B cell (primary cell): ENCODE data around the gene COL9A3. TPM values are rescaled to one million over a fixed set of nuclear protein-coding genes. Genes with fewer than 3 reads are reported as not detected.
A peak's percentile ranks its signal among the peaks of the same experiment; 100 is the strongest.

Experiments used
- ATAC-seq: fragments of 200-7000 bp; cut with Tn5 transposase; one replicate; pipeline ENCODE4 v1.10.0; 2021; ENCODE audit warnings: low read depth, mild to moderate bottlenecking, moderate number of reproducible peaks, moderate library complexity
- CTCF ChIA-PET: fragments of 350-600 bp; sonication (Branson Sonifier 250); formaldehyde crosslinking; loops from one replicate; lab custom pipeline; 2021; ENCODE audit warnings: antibody characterized with exemption, inconsistent platforms; lab: Charles Lee
- POLR2A ChIA-PET: fragments of 350-600 bp; sonication (Branson Sonifier 250); formaldehyde crosslinking; loops from one replicate; lab custom pipeline; 2021; ENCODE audit warnings: antibody characterized with exemption; lab: Charles Lee
- DNase-seq: peaks from one replicate; pipeline ENCODE4 v3.0.0; 2013
- H2AFZ ChIP-seq: 2 replicates; pipeline ENCODE4 v1.6.1; 2012; ENCODE audit warnings: mild to moderate bottlenecking, low read depth, low read length; ENCODE audit not compliant: insufficient read depth, poor library complexity, severe bottlenecking
- H3K27ac ChIP-seq, 2 donors: 1 replicate in 1 of 2; 2 replicates in 1 of 2; pipeline ENCODE4 v1.5.1; 2012 to 2013; ENCODE audit warnings: low read length in 2 of 2, mild to moderate bottlenecking in 2 of 2, moderate library complexity in 1 of 2
- H3K27me3 ChIP-seq, 4 experiments: fragments of 200-600 bp in 1 of 4; sonication (generic) in 1 of 4; replicated peaks in 1 of 4; 1 replicate in 2 of 4; 2 replicates in 2 of 4; pipeline versions ENCODE4 v1.6.1 to v1.7.0; 2013 to 2016; ENCODE audit warnings: low read length in 3 of 4, mild to moderate bottlenecking in 2 of 4, mixed read lengths in 1 of 4, moderate library complexity in 1 of 4; ENCODE audit not compliant: insufficient read depth in 4 of 4, control insufficient read depth in 3 of 4; ENCODE audit errors: control extremely low read depth in 1 of 4
- H3K36me3 ChIP-seq, 2 experiments: replicated peaks in 1 of 2; 1 replicate in 1 of 2; 2 replicates in 1 of 2; pipeline versions ENCODE4 v1.6.1 to v1.7.1; 2013; ENCODE audit warnings: low read length in 1 of 2; ENCODE audit not compliant: insufficient read depth in 2 of 2, control insufficient read depth in 1 of 2; ENCODE audit errors: control extremely low read depth in 1 of 2, extremely low read depth in 1 of 2
- H3K4me1 ChIP-seq, 2 donors: fragments of 200-600 bp in 1 of 2; sonication (generic) in 1 of 2; 1 replicate in 1 of 2; 2 replicates in 1 of 2; pipeline versions ENCODE4 v1.5.1 to v1.6.1; 2013 to 2017; ENCODE audit warnings: low read length in 2 of 2; ENCODE audit not compliant: control insufficient read depth in 2 of 2, insufficient read depth in 2 of 2
- H3K4me2 ChIP-seq: replicated peaks from 2 replicates; pipeline ENCODE3; 2012; ENCODE audit warnings: mild to moderate bottlenecking, low read depth, low read length; ENCODE audit not compliant: poor library complexity, severe bottlenecking
- H3K4me3 ChIP-seq, 5 experiments: fragments of 200-600 bp in 1 of 5; sonication (generic) in 1 of 5; 1 replicate in 3 of 5; 2 replicates in 2 of 5; pipeline versions ENCODE4 v1.5.1 to v1.7.0; 2011 to 2016; ENCODE audit warnings: low read length in 4 of 5, mild to moderate bottlenecking in 4 of 5, low read depth in 2 of 5, control low read depth in 1 of 5, moderate library complexity in 1 of 5; ENCODE audit not compliant: insufficient read depth in 1 of 5; ENCODE audit errors: control extremely low read depth in 1 of 5, extremely low read depth in 1 of 5
- H3K79me2 ChIP-seq: fragments of 200-600 bp; sonication (generic); one replicate; pipeline ENCODE4 v1.6.0; 2016; ENCODE audit warnings: low read length; ENCODE audit not compliant: control insufficient read depth, insufficient read depth
- H3K9ac ChIP-seq: fragments of 200-600 bp; sonication (generic); 2 replicates; pipeline ENCODE4 v1.6.1; 2017; ENCODE audit warnings: mild to moderate bottlenecking, low read length, moderate library complexity
- H3K9me3 ChIP-seq, 3 donors: one replicate each; pipeline versions ENCODE4 v1.6.1 to v1.7.1; 2013; ENCODE audit warnings: low read length in 2 of 3; ENCODE audit not compliant: control insufficient read depth in 2 of 3, insufficient read depth in 1 of 3; ENCODE audit errors: control extremely low read depth in 1 of 3
- H4K20me1 ChIP-seq: 2 replicates; pipeline ENCODE4 v1.6.0; 2012; ENCODE audit warnings: mild to moderate bottlenecking, low read length; ENCODE audit not compliant: insufficient read depth, control insufficient read depth, poor library complexity, severe bottlenecking
- H3K27ac Mint-ChIP-seq: one replicate; pipeline ENCODE4 v1.8.0; 2021; ENCODE audit warnings: mixed read lengths
- H3K27me3 Mint-ChIP-seq: one replicate; pipeline ENCODE4 v1.8.0; 2021; ENCODE audit warnings: mixed read lengths
- H3K4me1 Mint-ChIP-seq: one replicate; pipeline ENCODE4 v1.8.0; 2021; ENCODE audit warnings: mixed read lengths
- H3K4me3 Mint-ChIP-seq: one replicate; pipeline ENCODE4 v1.8.0; 2021; ENCODE audit warnings: mixed read lengths
- H3K9me3 Mint-ChIP-seq: one replicate; pipeline ENCODE4 v1.8.0; 2022; ENCODE audit warnings: mixed read lengths; ENCODE audit not compliant: insufficient read depth
- EZH2 ChIP-seq: IDR thresholded peaks from 2 replicates; pipeline ENCODE4 v1.6.1; 2012; ENCODE audit warnings: borderline replicate concordance, low read depth, mild to moderate bottlenecking, moderate library complexity, low read length; ENCODE audit not compliant: insufficient read depth, poor library complexity, severe bottlenecking
- WGBS: methylation state at CpG from one replicate; pipeline ENCODE4 v1.1.5; 2013; ENCODE audit warnings: missing lambda C conversion rate; ENCODE audit not compliant: insufficient coverage; 5-methylcytosine and 5-hydroxymethylcytosine counted together
- intact Hi-C: fragments of 100-400 bp; cut with micrococcal nuclease; formaldehyde crosslinking; loops from one replicate; pipeline ENCODE4 v1.10.0; 2022
- polyA plus RNA-seq: library from polyadenylated mRNA; depleted of rRNA; stranded (reverse); fragments of >200 nt; gene quantifications from 2 replicates; pipeline ENCODE4 v1.2.3, GENCODE V29; 2012
- total RNA-seq, 2 donors: library from RNA; stranded (reverse); fragments of 120-200 nt in 1 of 2; gene quantifications; 1 replicate in 1 of 2; 2 replicates in 1 of 2; pipeline versions ENCODE4 v1.2.3 to v1.2.4, GENCODE V29; 2013 to 2022
- TF ChIP-seq, protein P1 (sequence below): fragments of 200-600 bp; IDR thresholded peaks from one replicate; pipeline ENCODE4 v1.8.0; 2022; ENCODE audit warnings: antibody characterized with exemption, mild to moderate bottlenecking

COL9A3 gene
- total and polyA plus RNA-seq, 2 donors (not counting 1 experiment from before 2014, with no cell fraction given): 10.7 to 96.3 TPM

DNA sequence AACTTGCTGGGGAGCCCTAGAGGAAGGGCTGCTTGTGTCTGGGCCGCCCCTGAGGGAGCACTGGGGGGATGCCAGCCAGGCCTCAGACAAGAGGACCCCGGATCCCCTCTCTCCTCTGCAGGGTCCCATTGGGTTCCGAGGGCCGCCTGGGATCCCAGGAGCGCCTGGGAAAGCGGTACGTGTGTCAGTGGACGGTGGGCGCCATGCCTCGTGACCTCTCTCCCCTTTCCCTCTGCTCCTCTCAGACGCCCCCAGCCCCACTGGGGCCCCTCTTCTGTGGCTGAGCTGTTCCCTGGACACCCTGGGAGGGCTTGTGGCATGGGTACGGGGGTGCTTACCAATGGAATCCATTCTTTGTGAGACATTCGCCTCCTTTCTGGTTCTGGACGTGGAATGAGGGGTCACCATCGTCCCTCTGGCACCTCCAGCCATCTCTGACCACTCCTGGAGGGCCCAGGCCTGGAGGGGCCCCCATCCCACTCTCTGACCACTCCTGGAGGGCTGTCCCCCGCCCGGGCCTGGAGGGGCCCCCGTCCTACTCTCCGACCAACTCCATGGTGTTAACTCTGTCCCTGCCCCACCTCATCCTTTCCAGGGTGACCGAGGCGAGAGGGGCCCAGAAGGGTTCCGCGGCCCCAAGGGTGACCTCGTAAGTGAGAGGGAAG, 9.9 kb downstream of the COL9A3 start:
- Histone ChIP-seq H3K36me3 (no peaks in the 10 kb centered on the region), H3K27me3 (no peaks in the 10 kb centered on the region), H3K27ac (no peak overlapping the region), H3K9me3 (no peaks in the 10 kb centered on the region), H3K4me3 (no peak overlapping the region), H3K9ac (no peak overlapping the region), H4K20me1 (peaks cover 4% of the 10 kb centered on the region), H3K4me1 (peaks cover 34 to 39% of the 10 kb centered on the region in 2 donors), H3K4me2 (peak overlapping the region; percentile 53), H2AFZ (peak overlapping the region; percentile 70), H3K79me2 (no peaks in the 10 kb centered on the region)
- no peak overlapping the region for H3K4me3 Mint-ChIP-seq
- ATAC-seq: no peak
- POLR2A ChIA-PET: interaction anchor here (0.7 to 1.8 kb wide), 2 partner anchors 14 to 151 kb away, joined by 3 to 4 read pairs; no protein-coding TSS in a partner anchor
- CTCF ChIA-PET: no interaction called here
- H3K27me3 Mint-ChIP-seq: no peaks in the 10 kb centered on the region
- peak overlapping the region; percentile 80 for H3K27ac Mint-ChIP-seq
- intact Hi-C loops: loop anchor here (2.0 kb wide), 1 partner anchor 36 kb away; no protein-coding TSS in a partner anchor
- WGBS: 93% methylated on average over 15 of the region's 24 CpGs
- TF ChIP-seq, protein P1, sequence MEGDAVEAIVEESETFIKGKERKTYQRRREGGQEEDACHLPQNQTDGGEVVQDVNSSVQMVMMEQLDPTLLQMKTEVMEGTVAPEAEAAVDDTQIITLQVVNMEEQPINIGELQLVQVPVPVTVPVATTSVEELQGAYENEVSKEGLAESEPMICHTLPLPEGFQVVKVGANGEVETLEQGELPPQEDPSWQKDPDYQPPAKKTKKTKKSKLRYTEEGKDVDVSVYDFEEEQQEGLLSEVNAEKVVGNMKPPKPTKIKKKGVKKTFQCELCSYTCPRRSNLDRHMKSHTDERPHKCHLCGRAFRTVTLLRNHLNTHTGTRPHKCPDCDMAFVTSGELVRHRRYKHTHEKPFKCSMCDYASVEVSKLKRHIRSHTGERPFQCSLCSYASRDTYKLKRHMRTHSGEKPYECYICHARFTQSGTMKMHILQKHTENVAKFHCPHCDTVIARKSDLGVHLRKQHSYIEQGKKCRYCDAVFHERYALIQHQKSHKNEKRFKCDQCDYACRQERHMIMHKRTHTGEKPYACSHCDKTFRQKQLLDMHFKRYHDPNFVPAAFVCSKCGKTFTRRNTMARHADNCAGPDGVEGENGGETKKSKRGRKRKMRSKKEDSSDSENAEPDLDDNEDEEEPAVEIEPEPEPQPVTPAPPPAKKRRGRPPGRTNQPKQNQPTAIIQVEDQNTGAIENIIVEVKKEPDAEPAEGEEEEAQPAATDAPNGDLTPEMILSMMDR: no peak
- no peak for TF ChIP-seq EZH2
- no peak for DNase-seq
- H3K4me1 Mint-ChIP-seq: peaks cover 22% of the 10 kb centered on the region
- H3K9me3 Mint-ChIP-seq: no peaks in the 10 kb centered on the region
